SK-N-SH treated with all-trans-retinoic acid at 6 μM for 48 hours (cell line): ENCODE measurements around the gene NUBPL.

ENCODE experiments used
- CSDC2 ChIP-seq: fragments of 250-450 bp; sonication (Bioruptor Pico); IDR thresholded peaks from 2 replicates; pipeline ENCODE4 v1.5.0; 2020; ENCODE audit warnings: mild to moderate bottlenecking, moderate library complexity
- SNAI2 ChIP-seq: fragments of 250-450 bp; sonication (Bioruptor Pico); IDR thresholded peaks from 2 replicates; pipeline ENCODE4 v1.5.0; 2020; ENCODE audit warnings: mild to moderate bottlenecking, moderate library complexity
- TCF4 ChIP-seq: fragments of 250-450 bp; sonication (Bioruptor Pico); IDR thresholded peaks from 2 replicates; pipeline ENCODE4 v1.8.0; 2021; ENCODE audit warnings: mild to moderate bottlenecking, moderate library complexity, borderline replicate concordance
- TF ChIP-seq, protein P1 (sequence below): fragments of 250-450 bp; sonication (Bioruptor Pico); IDR thresholded peaks from 2 replicates; pipeline ENCODE4 v1.5.1; 2020; ENCODE audit warnings: low read depth, mild to moderate bottlenecking, moderate library complexity
- TF ChIP-seq, protein P2 (sequence below): fragments of 250-450 bp; sonication (Bioruptor Pico); IDR thresholded peaks from 2 replicates; pipeline ENCODE4 v1.8.0; 2020; ENCODE audit warnings: mild to moderate bottlenecking, moderate library complexity, borderline replicate concordance

DNA sequence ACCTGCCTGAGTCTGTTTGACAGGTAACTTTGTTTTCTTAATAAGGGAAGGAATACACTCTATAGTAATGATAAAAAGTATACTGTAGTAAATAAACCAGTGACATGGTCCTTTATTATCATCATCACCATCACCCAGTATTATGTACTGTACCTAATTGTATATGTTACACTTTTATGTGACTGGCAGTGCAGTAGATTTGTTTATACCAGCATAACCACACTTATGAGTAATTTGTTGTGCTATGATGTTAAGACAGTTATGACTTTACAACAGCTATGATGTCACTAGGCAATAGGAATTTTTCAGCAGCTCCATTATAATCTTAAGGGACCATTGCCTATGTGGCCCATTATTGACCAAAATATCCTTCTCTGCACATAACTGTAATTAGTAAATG lies 155.0 kb downstream of the NUBPL start:
- no peak for TF ChIP-seq SNAI2 (CRISPR knock-in tag)
- TF ChIP-seq, protein P1, sequence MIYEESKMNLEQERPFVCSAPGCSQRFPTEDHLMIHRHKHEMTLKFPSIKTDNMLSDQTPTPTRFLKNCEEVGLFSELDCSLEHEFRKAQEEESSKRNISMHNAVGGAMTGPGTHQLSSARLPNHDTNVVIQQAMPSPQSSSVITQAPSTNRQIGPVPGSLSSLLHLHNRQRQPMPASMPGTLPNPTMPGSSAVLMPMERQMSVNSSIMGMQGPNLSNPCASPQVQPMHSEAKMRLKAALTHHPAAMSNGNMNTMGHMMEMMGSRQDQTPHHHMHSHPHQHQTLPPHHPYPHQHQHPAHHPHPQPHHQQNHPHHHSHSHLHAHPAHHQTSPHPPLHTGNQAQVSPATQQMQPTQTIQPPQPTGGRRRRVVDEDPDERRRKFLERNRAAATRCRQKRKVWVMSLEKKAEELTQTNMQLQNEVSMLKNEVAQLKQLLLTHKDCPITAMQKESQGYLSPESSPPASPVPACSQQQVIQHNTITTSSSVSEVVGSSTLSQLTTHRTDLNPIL (CRISPR knock-in tag) = no peak
- no peak for TF ChIP-seq TCF4
- TF ChIP-seq CSDC2 (CRISPR knock-in tag) = no peak
- TF ChIP-seq, protein P2, sequence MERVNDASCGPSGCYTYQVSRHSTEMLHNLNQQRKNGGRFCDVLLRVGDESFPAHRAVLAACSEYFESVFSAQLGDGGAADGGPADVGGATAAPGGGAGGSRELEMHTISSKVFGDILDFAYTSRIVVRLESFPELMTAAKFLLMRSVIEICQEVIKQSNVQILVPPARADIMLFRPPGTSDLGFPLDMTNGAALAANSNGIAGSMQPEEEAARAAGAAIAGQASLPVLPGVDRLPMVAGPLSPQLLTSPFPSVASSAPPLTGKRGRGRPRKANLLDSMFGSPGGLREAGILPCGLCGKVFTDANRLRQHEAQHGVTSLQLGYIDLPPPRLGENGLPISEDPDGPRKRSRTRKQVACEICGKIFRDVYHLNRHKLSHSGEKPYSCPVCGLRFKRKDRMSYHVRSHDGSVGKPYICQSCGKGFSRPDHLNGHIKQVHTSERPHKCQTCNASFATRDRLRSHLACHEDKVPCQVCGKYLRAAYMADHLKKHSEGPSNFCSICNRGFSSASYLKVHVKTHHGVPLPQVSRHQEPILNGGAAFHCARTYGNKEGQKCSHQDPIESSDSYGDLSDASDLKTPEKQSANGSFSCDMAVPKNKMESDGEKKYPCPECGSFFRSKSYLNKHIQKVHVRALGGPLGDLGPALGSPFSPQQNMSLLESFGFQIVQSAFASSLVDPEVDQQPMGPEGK (CRISPR knock-in tag) = no peak
